Liver (tissue), 9 donors: ENCODE results near the gene DDR1. TPM values are rescaled to one million over a fixed set of nuclear protein-coding genes. Genes with fewer than 3 reads are reported as not detected.

Experiments
- DNase-seq: peaks from one replicate; pipeline ENCODE4 v3.0.0-alpha.2; 2017; ENCODE audit warnings: low spot score
- H3K27ac ChIP-seq, 2 donors: one replicate each; pipeline ENCODE4 v1.7.0; 2013; ENCODE audit warnings: inconsistent platforms in 2 of 2, low read length in 2 of 2, control low read depth in 1 of 2, low read depth in 1 of 2, mild to moderate bottlenecking in 1 of 2
- H3K27me3 ChIP-seq, 4 donors: one replicate each; pipeline versions ENCODE4 v1.6.1 to v1.7.0; 2013; ENCODE audit warnings: low read length in 3 of 4, inconsistent platforms in 1 of 4, mild to moderate bottlenecking in 1 of 4, moderate library complexity in 1 of 4; ENCODE audit not compliant: control insufficient read depth in 4 of 4, insufficient read depth in 4 of 4
- H3K36me3 ChIP-seq, 4 donors: one replicate each; pipeline versions ENCODE4 v1.6.1 to v1.7.0; 2013; ENCODE audit warnings: low read length in 3 of 4, mild to moderate bottlenecking in 3 of 4, low read depth in 1 of 4, moderate library complexity in 1 of 4; ENCODE audit not compliant: control insufficient read depth in 4 of 4, insufficient read depth in 3 of 4
- H3K4me1 ChIP-seq, 4 donors: one replicate each; pipeline versions ENCODE4 v1.6.1 to v1.7.0; 2013; ENCODE audit warnings: low read length in 3 of 4, mild to moderate bottlenecking in 3 of 4, moderate library complexity in 1 of 4; ENCODE audit not compliant: control insufficient read depth in 4 of 4, insufficient read depth in 4 of 4
- H3K4me3 ChIP-seq, 3 donors: one replicate each; pipeline versions ENCODE4 v1.6.1 to v1.7.0; 2013; ENCODE audit warnings: low read length in 3 of 3, control low read depth in 1 of 3, low read depth in 1 of 3, mild to moderate bottlenecking in 1 of 3
- H3K9ac ChIP-seq, 2 donors: one replicate each; pipeline ENCODE4 v1.7.0; 2013; ENCODE audit warnings: low read length in 2 of 2, mild to moderate bottlenecking in 2 of 2, moderate library complexity in 2 of 2, control low read depth in 1 of 2, low read depth in 1 of 2
- H3K9me3 ChIP-seq, 4 donors: one replicate each; pipeline versions ENCODE4 v1.6.1 to v1.7.0; 2013; ENCODE audit warnings: low read length in 3 of 4; ENCODE audit not compliant: control insufficient read depth in 4 of 4
- ATF3 ChIP-seq: IDR thresholded peaks from 2 replicates; pipeline ENCODE4 v1.6.1; 2016; ENCODE audit warnings: antibody characterized with exemption
- FOXA1 ChIP-seq: IDR thresholded peaks from 2 replicates; pipeline ENCODE4 v1.6.1; 2016; ENCODE audit warnings: antibody characterized with exemption
- FOXA2 ChIP-seq: IDR thresholded peaks from 2 replicates; pipeline ENCODE4 v1.6.1; 2016; ENCODE audit warnings: antibody characterized with exemption
- GABPA ChIP-seq, 2 donors: IDR thresholded peaks in 1 of 2; conservative IDR thresholded peaks in 1 of 2; 2 replicates each; pipeline ENCODE4 v1.6.1; 2016; ENCODE audit warnings: antibody characterized with exemption in 2 of 2, mild to moderate bottlenecking in 1 of 2, moderate library complexity in 1 of 2
- JUND ChIP-seq, 2 donors: IDR thresholded peaks; 2 replicates each; pipeline ENCODE4 v1.6.1; 2016; ENCODE audit warnings: antibody characterized with exemption in 2 of 2
- NR2F2 ChIP-seq: IDR thresholded peaks from 2 replicates; pipeline ENCODE4 v1.6.1; 2016; ENCODE audit warnings: antibody characterized with exemption
- RAD21 ChIP-seq, 2 donors: IDR thresholded peaks; 2 replicates each; pipeline ENCODE4 v1.6.1; 2016; ENCODE audit warnings: antibody characterized with exemption in 2 of 2, mild to moderate bottlenecking in 2 of 2
- RXRA ChIP-seq, 2 donors: IDR thresholded peaks; 2 replicates each; pipeline ENCODE4 v1.6.1; 2017 to 2018; ENCODE audit warnings: antibody characterized with exemption in 2 of 2, mild to moderate bottlenecking in 1 of 2
- SP1 ChIP-seq: IDR thresholded peaks from 2 replicates; pipeline ENCODE4 v1.6.1; 2018; ENCODE audit warnings: antibody characterized with exemption, mild to moderate bottlenecking
- TAF1 ChIP-seq: conservative IDR thresholded peaks from 2 replicates; pipeline ENCODE4 v1.6.1; 2016; ENCODE audit warnings: antibody characterized with exemption, mild to moderate bottlenecking
- YY1 ChIP-seq: IDR thresholded peaks from 2 replicates; pipeline ENCODE4 v1.6.1; 2016; ENCODE audit warnings: antibody characterized with exemption, mild to moderate bottlenecking
- ZBTB33 ChIP-seq: IDR thresholded peaks from 2 replicates; pipeline ENCODE4 v1.6.1; 2016; ENCODE audit warnings: antibody characterized with exemption
- WGBS: extraction: QIAGEN DNeasy Blood & Tissue Kit; methylation state at CpG from one replicate; pipeline ENCODE4 v1.1.7; 2013; 5-methylcytosine and 5-hydroxymethylcytosine counted together
- polyA plus RNA-seq, 2 donors: library from polyadenylated mRNA; stranded (reverse) in 1 of 2; unstranded in 1 of 2; fragments of 200-250 nt in 1 of 2; fragments of >200 nt in 1 of 2; fragmentation: Nextera tagmentation in 1 of 2; extraction: Ambion mirVana in 1 of 2; gene quantifications; one replicate each; pipeline versions ENCODE4 v1.2.1 to v1.2.3, GENCODE V29; 2013 to 2015
- total RNA-seq, 2 donors: library from RNA; depleted of rRNA; stranded (reverse); fragments of >200 nt; gene quantifications; one replicate each; pipeline ENCODE4 v1.2.3, GENCODE V29; 2014
- TF ChIP-seq, protein P1 (sequence below): IDR thresholded peaks from 2 replicates; pipeline ENCODE4 v1.6.1; 2016; ENCODE audit warnings: antibody characterized with exemption, mild to moderate bottlenecking
- TF ChIP-seq, protein P2 (sequence below): fragments of 150-350 bp; IDR thresholded peaks from 2 replicates; pipeline ENCODE4 v1.5.1; 2017; ENCODE audit warnings: improper control_type of control experiment, low read depth, low read length; ENCODE audit not compliant: missing input control
- donor health status: healthy.
- donor health status: healthy.
- donor health status: healthy.
- donor health status: healthy.
- donor health status: healthy.

DDR1 gene
- total and polyA plus RNA-seq, 4 donors: 1.2 to 5.3 (median 4.4) TPM

DNA sequence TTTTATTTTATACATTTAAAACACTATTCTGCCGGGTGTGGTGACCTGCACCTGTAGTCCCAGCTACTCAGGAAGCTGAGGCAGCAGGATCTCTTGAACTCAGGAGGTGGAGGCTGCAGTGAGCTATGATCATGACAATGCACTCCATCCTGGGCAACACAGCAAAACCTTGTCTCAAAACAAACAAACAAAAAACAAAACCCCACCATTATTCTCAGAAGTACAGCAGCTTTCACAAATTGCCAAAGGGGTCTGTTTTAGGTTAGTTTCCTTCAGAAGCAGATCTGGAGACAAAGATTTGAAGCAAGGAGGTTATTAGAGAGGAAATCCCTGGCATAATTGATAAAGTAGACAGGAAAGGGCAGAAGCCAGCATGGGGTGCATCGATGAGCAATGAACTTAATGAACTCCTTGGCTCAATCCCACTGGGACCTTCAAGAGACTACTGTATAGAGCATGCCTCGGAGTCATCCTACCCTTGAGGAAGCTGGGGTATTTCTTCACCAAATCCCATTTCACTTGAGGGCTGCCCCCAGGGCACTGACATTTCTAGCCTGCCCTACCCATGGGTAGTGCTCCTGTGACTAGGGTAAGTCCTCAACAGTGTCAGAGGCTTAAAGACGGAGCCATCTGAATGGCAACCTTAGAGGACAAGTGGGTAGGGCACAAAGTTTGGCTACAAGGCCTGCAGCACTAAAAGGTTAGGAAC, 43.2 kb upstream of the DDR1 start:
- Histone ChIP-seq H3K9me3 (no peaks in the 10 kb centered on the region), H3K4me1 (peaks cover 0 to 5% (median 0%) of the 10 kb centered on the region in 4 donors), H3K27me3 (no peaks in the 10 kb centered on the region), H3K36me3 (no peaks in the 10 kb centered on the region), H3K4me3 (no peak overlapping the region), H3K27ac (no peak overlapping the region), H3K9ac (no peak overlapping the region)
- TF ChIP-seq FOXA1 (no peak), NR2F2 (no peak), GABPA (IDR thresholded peaks at IDR 0.05 in 1 of 2, conservative IDR thresholded peaks at IDR 0.05 in 1 of 2) (no peak), RXRA (IDR thresholded peaks at IDR 0.05) (no peak), ATF3 (no peak), RAD21 (IDR thresholded peaks at IDR 0.05) (no peak), TAF1 (no peak), JUND (IDR thresholded peaks at IDR 0.05) (no peak), YY1 (no peak), FOXA2 (no peak), SP1 (no peak)
- TF ChIP-seq, protein P1, sequence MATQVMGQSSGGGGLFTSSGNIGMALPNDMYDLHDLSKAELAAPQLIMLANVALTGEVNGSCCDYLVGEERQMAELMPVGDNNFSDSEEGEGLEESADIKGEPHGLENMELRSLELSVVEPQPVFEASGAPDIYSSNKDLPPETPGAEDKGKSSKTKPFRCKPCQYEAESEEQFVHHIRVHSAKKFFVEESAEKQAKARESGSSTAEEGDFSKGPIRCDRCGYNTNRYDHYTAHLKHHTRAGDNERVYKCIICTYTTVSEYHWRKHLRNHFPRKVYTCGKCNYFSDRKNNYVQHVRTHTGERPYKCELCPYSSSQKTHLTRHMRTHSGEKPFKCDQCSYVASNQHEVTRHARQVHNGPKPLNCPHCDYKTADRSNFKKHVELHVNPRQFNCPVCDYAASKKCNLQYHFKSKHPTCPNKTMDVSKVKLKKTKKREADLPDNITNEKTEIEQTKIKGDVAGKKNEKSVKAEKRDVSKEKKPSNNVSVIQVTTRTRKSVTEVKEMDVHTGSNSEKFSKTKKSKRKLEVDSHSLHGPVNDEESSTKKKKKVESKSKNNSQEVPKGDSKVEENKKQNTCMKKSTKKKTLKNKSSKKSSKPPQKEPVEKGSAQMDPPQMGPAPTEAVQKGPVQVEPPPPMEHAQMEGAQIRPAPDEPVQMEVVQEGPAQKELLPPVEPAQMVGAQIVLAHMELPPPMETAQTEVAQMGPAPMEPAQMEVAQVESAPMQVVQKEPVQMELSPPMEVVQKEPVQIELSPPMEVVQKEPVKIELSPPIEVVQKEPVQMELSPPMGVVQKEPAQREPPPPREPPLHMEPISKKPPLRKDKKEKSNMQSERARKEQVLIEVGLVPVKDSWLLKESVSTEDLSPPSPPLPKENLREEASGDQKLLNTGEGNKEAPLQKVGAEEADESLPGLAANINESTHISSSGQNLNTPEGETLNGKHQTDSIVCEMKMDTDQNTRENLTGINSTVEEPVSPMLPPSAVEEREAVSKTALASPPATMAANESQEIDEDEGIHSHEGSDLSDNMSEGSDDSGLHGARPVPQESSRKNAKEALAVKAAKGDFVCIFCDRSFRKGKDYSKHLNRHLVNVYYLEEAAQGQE: no peak
- TF ChIP-seq, protein P2, sequence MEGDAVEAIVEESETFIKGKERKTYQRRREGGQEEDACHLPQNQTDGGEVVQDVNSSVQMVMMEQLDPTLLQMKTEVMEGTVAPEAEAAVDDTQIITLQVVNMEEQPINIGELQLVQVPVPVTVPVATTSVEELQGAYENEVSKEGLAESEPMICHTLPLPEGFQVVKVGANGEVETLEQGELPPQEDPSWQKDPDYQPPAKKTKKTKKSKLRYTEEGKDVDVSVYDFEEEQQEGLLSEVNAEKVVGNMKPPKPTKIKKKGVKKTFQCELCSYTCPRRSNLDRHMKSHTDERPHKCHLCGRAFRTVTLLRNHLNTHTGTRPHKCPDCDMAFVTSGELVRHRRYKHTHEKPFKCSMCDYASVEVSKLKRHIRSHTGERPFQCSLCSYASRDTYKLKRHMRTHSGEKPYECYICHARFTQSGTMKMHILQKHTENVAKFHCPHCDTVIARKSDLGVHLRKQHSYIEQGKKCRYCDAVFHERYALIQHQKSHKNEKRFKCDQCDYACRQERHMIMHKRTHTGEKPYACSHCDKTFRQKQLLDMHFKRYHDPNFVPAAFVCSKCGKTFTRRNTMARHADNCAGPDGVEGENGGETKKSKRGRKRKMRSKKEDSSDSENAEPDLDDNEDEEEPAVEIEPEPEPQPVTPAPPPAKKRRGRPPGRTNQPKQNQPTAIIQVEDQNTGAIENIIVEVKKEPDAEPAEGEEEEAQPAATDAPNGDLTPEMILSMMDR: no peak
- DNase-seq: no peak
- 70% methylated on average over 4 of the region's 4 CpGs for WGBS

- no peak for DNase-seq
- no peaks in the 10 kb centered on the region for H3K9me3 ChIP-seq
- no peak overlapping the region for H3K4me3 ChIP-seq
- H3K9ac ChIP-seq: no peak overlapping the region
- TF ChIP-seq SP1 (no peak), NR2F2 (peak; percentile 67), ZBTB33 (no peak), RXRA (IDR thresholded peaks at IDR 0.05) (no peak), FOXA1 (no peak), RAD21 (IDR thresholded peaks at IDR 0.05) (no peak)
- TF ChIP-seq, protein P1: no peak
- peaks cover 0 to 5% (median 0%) of the 10 kb centered on the region in 4 donors for H3K4me1 ChIP-seq
- 74% methylated on average over 6 of the region's 6 CpGs for WGBS
- H3K27ac ChIP-seq: no peak overlapping the region
- no peaks in the 10 kb centered on the region for H3K36me3 ChIP-seq
- H3K27me3 ChIP-seq: no peaks in the 10 kb centered on the region
Measured at GRCh38 chr6:30841644-30842504, 42.4 kb upstream of the DDR1 start.
